Peyer's patch (tissue), 4 donors: ENCODE data around the gene CHMP6. TPM values are rescaled to one million over a fixed set of nuclear protein-coding genes. Genes with fewer than 3 reads are reported as not detected.

Experiments
- DNase-seq, 3 donors: peaks; one replicate each; pipeline ENCODE4 v3.0.0-alpha.2; 2017 to 2019
- H3K27ac ChIP-seq, 4 donors: fragments of 200-600 bp; sonication (generic); one replicate each; pipeline ENCODE4 v1.5.1; 2016 to 2019
- H3K27me3 ChIP-seq, 2 donors: fragments of 200-600 bp; sonication (generic); one replicate each; pipeline ENCODE4 v1.5.1; 2019
- H3K36me3 ChIP-seq, 3 donors: fragments of 200-600 bp; sonication (generic); one replicate each; pipeline ENCODE4 v1.5.1; 2016 to 2019
- H3K4me1 ChIP-seq, 4 donors: fragments of 200-600 bp; sonication (generic); one replicate each; pipeline ENCODE4 v1.5.1; 2016 to 2019
- H3K4me3 ChIP-seq, 4 donors: fragments of 200-600 bp; sonication (generic); 1 replicate in 3 of 4; 2 replicates in 1 of 4; pipeline ENCODE4 v1.5.1; 2016 to 2019; ENCODE audit warnings: mild to moderate bottlenecking in 1 of 4
- H3K9me3 ChIP-seq, 4 donors: fragments of 200-600 bp; sonication (generic); one replicate each; pipeline ENCODE4 v1.5.1; 2016 to 2019; ENCODE audit warnings: mild to moderate bottlenecking in 1 of 4
- CTCF ChIP-seq, 6 experiments: fragments of 450-650 bp in 4 of 6; fragments of 200-600 bp in 2 of 6; sonication (generic) in 1 of 6; IDR thresholded peaks; one replicate each; pipeline ENCODE4 v1.5.1; 2017 to 2019; ENCODE audit warnings: antibody characterized with exemption in 6 of 6, mild to moderate bottlenecking in 3 of 6, moderate library complexity in 1 of 6
- POLR2A ChIP-seq, 2 donors: fragments of 450-650 bp; IDR thresholded peaks; one replicate each; pipeline ENCODE4 v1.5.1; 2017; ENCODE audit warnings: antibody characterized with exemption in 2 of 2, mild to moderate bottlenecking in 2 of 2, moderate library complexity in 2 of 2
- total RNA-seq, 4 donors: library from RNA; depleted of rRNA; stranded (reverse); fragments of >200 nt; gene quantifications; one replicate each; pipeline ENCODE4 v1.1.0, GENCODE V29; 2016

Gene CHMP6
- total RNA-seq, 4 donors from 2014 or later: 29.9 to 57.8 (median 37.1) TPM

GRCh38 chr17:81003711-81004475, 12.3 kb downstream of the CHMP6 start:
- Histone ChIP-seq H3K4me1 (peaks cover 0 to 49% (median 12%) of the 10 kb centered on the region in 4 donors), H3K4me3 (peak overlapping the region in 3 of 4 donors; percentile 28 to 43 (median 40)), H3K9me3 (no peaks in the 10 kb centered on the region), H3K36me3 (peaks cover 0 to 13% (median 0%) of the 10 kb centered on the region in 3 donors), H3K27ac (no peak overlapping the region), H3K27me3 (peaks cover 0 to 13% of the 10 kb centered on the region in 2 donors)
- DNase-seq: peak in 1 of 3 donors; percentile 56
- no peak for TF ChIP-seq POLR2A (IDR thresholded peaks at IDR 0.05)
- TF ChIP-seq CTCF (IDR thresholded peaks at IDR 0.05): no peak

- Histone ChIP-seq H3K9me3 (no peaks in the 10 kb centered on the region), H3K27me3 (peaks cover 0 to 13% of the 10 kb centered on the region in 2 donors), H3K27ac (no peak overlapping the region), H3K4me1 (peaks cover 0 to 30% (median 11%) of the 10 kb centered on the region in 4 donors), H3K4me3 (no peak overlapping the region), H3K36me3 (no peaks in the 10 kb centered on the region)
- DNase-seq: no peak
- TF ChIP-seq POLR2A (IDR thresholded peaks at IDR 0.05) (no peak), CTCF (IDR thresholded peaks at IDR 0.05) (no peak)
Observed at GRCh38 chr17:81006891-81007290, 15.2 kb downstream of the CHMP6 start.

- no peak overlapping the region for H3K27ac ChIP-seq
- no peaks in the 10 kb centered on the region for H3K9me3 ChIP-seq
- H3K4me1 ChIP-seq: peaks cover 0 to 17% (median 11%) of the 10 kb centered on the region in 4 donors
- no peaks in the 10 kb centered on the region for H3K36me3 ChIP-seq
- TF ChIP-seq CTCF (IDR thresholded peaks at IDR 0.05): no peak
- TF ChIP-seq POLR2A (IDR thresholded peaks at IDR 0.05): no peak
- DNase-seq: no peak
- peaks cover 0 to 11% of the 10 kb centered on the region in 2 donors for H3K27me3 ChIP-seq
- H3K4me3 ChIP-seq: no peak overlapping the region
Observed at GRCh38 chr17:81008140-81008539, 16.5 kb downstream of the CHMP6 start.

- Histone ChIP-seq H3K27ac (no peak overlapping the region), H3K36me3 (no peaks in the 10 kb centered on the region), H3K4me1 (peaks cover 0 to 7% (median 4%) of the 10 kb centered on the region in 4 donors), H3K4me3 (no peak overlapping the region), H3K9me3 (no peaks in the 10 kb centered on the region), H3K27me3 (peaks cover 0 to 3% of the 10 kb centered on the region in 2 donors)
- DNase-seq: no peak
- no peak for TF ChIP-seq CTCF (IDR thresholded peaks at IDR 0.05)
- TF ChIP-seq POLR2A (IDR thresholded peaks at IDR 0.05): no peak
Observed at GRCh38 chr17:81009136-81009535, 17.5 kb downstream of the CHMP6 start.

GRCh38 chr17:81010935-81011334, 19.3 kb downstream of the CHMP6 start:
- Histone ChIP-seq H3K27me3 (no peaks in the 10 kb centered on the region), H3K4me1 (no peaks in the 10 kb centered on the region), H3K9me3 (no peaks in the 10 kb centered on the region), H3K27ac (no peak overlapping the region), H3K36me3 (no peaks in the 10 kb centered on the region), H3K4me3 (no peak overlapping the region)
- TF ChIP-seq POLR2A (IDR thresholded peaks at IDR 0.05) (no peak), CTCF (IDR thresholded peaks at IDR 0.05) (no peak)
- DNase-seq: no peak
